HFFc6 (cell line): Measurements from ENCODE around the gene ABHD16A. TPM values are rescaled to one million over a fixed set of nuclear protein-coding genes. Genes with fewer than 3 reads are reported as not detected.

Experiments used
- DNase-seq: peaks from one replicate; pipeline ENCODE4 v3.0.0-alpha.2; 2018
- H3K27ac Mint-ChIP-seq: 2 replicates; pipeline ENCODE4 v1.8.0; 2020; ENCODE audit warnings: mild to moderate bottlenecking, mixed read lengths
- H3K27me3 Mint-ChIP-seq: 2 replicates; pipeline ENCODE4 v1.8.0; 2021; ENCODE audit warnings: mild to moderate bottlenecking, moderate library complexity, mixed read lengths; ENCODE audit not compliant: insufficient read depth
- H3K36me3 Mint-ChIP-seq: 2 replicates; pipeline ENCODE4 v1.8.0; 2021; ENCODE audit warnings: low read depth, mixed read lengths
- H3K4me1 Mint-ChIP-seq: 2 replicates; pipeline ENCODE4 v1.8.0; 2020; ENCODE audit warnings: low read depth, mixed read lengths
- H3K4me3 Mint-ChIP-seq: 2 replicates; pipeline ENCODE4 v1.8.0; 2020; ENCODE audit warnings: mild to moderate bottlenecking, moderate library complexity, mixed read lengths
- H3K9me3 Mint-ChIP-seq: 2 replicates; pipeline ENCODE4 v1.8.0; 2020; ENCODE audit warnings: mild to moderate bottlenecking, mixed read lengths
- microRNA-seq: library from miRNA; unstranded; fragments of <30 nt; microRNA quantifications from one replicate; pipeline ENCODE4, GENCODE V29; 2019
- total RNA-seq, 6 experiments: library from RNA; stranded (reverse); fragmentation: NEBNext Ultra II Directional; extraction: Animal tissue kit (Norgen Biotek cat#: 25700); gene quantifications; 2 replicates in 1 of 6; 3 replicates in 5 of 6; pipeline ENCODE4 v1.2.3, GENCODE V29; 2021
- TF ChIP-seq, protein P1 (sequence below): fragments of 200-600 bp; sonication (generic); IDR thresholded peaks from 2 replicates; pipeline ENCODE4 v1.5.0; 2021; ENCODE audit warnings: antibody characterized with exemption, mild to moderate bottlenecking

ABHD16A gene
- total RNA-seq, 6 experiments from 2014 or later, result 27.4 to 39.6 (median 32.0) TPM

DNA sequence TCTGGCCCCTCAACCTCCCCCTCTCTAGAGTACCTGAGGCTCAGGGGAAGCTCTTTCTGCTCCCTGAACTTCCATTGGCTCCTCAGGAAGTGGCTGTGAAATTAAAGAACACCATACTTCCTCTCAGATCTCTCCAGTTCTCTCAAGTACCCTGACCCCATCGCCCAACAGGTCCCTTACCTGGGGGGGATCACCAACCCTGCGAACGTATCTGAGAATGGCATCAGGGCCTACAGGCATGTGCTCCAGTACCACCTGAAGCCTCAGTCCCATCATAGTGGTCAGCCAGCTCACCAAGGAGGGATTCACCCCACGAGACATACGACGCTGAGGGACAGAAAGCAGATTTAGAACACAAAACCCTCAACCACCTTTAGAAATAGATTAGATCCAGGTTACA is 62.5 kb downstream of the ABHD16A start:
- Mint-ChIP-seq H3K27me3 (peaks cover 7% of the 10 kb centered on the region), H3K9me3 (no peaks in the 10 kb centered on the region), H3K4me3 (no peak overlapping the region), H3K27ac (peak overlapping the region; percentile 91), H3K36me3 (peaks cover 43% of the 10 kb centered on the region), H3K4me1 (peaks cover 44% of the 10 kb centered on the region)
- TF ChIP-seq, protein P1, sequence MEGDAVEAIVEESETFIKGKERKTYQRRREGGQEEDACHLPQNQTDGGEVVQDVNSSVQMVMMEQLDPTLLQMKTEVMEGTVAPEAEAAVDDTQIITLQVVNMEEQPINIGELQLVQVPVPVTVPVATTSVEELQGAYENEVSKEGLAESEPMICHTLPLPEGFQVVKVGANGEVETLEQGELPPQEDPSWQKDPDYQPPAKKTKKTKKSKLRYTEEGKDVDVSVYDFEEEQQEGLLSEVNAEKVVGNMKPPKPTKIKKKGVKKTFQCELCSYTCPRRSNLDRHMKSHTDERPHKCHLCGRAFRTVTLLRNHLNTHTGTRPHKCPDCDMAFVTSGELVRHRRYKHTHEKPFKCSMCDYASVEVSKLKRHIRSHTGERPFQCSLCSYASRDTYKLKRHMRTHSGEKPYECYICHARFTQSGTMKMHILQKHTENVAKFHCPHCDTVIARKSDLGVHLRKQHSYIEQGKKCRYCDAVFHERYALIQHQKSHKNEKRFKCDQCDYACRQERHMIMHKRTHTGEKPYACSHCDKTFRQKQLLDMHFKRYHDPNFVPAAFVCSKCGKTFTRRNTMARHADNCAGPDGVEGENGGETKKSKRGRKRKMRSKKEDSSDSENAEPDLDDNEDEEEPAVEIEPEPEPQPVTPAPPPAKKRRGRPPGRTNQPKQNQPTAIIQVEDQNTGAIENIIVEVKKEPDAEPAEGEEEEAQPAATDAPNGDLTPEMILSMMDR, result no peak
- DNase-seq, result no peak

DNA sequence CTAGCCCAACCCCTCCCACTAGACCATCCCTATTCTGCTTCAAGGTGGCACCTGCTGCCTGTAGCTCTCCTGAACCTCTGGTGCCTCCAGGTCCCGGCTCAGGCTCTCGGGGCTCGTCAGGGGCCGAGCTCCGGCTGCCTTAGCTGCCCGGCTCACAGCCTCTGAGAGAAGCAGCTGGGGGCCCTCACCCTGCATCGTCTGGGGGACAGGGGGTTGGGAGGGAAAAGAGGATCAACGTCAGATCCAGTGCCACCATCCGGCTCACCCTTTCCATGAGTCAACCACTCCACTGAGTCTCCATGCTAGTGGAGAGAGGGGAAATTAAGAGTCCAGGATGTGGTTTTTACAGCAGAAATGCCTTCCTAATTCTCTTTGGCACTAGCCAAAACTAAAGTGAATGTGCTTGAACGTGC is 63.7 kb downstream of the ABHD16A start:
- Mint-ChIP-seq H3K27ac (peak overlapping the region; percentile 91), H3K36me3 (peaks cover 48% of the 10 kb centered on the region), H3K4me3 (peak overlapping the region; percentile 37), H3K4me1 (peaks cover 50% of the 10 kb centered on the region), H3K9me3 (no peaks in the 10 kb centered on the region), H3K27me3 (peaks cover 7% of the 10 kb centered on the region)
- TF ChIP-seq, protein P1, result no peak
- DNase-seq, result peak; percentile 65

DNA sequence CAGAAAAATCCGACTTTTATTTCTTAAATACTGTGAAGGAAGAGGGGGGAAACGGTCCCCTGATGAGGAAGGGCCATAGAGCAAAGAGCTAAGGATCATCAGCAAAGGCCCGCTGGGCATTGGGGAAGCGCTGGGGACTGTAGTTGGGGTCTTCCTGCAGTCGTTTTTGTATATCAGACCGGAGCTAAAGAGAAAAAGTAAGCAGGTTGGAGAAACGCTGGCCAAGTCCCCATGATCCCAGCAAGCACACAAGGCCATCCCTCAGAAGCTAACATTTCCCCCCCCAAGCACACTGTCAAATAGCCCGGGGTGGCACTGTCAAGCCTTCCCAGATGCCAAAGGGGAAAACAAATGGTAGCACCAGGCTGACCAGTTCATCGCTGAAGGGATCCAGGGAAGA is 64.1 kb downstream of the ABHD16A start:
- Mint-ChIP-seq H3K36me3 (peaks cover 50% of the 10 kb centered on the region), H3K27me3 (peaks cover 7% of the 10 kb centered on the region), H3K9me3 (no peaks in the 10 kb centered on the region), H3K27ac (peak overlapping the region; percentile 91), H3K4me3 (no peak overlapping the region; the same call in 1 of the 2 replicates), H3K4me1 (peaks cover 54% of the 10 kb centered on the region)
- TF ChIP-seq, protein P1, result no peak
- DNase-seq, result no peak

Small RNA genes lying within 50 kb of the gene (microRNA-seq; reads per million reads assigned to microRNA genes)
- gene MIR4646, result not detected

Other genes starting within 250 kb of the ABHD16A start
- gene MICB, start 205.2 kb downstream of the ABHD16A start, total RNA-seq, result 10 to 100 TPM; 16.0 to 26.0 (median 22.6) TPM
- not detected for gene MCCD1, start 174.4 kb downstream of the ABHD16A start, total RNA-seq
- 100 to 1,000 TPM; 312 to 380 (median 358) TPM for gene DDX39B, start 161.3 kb downstream of the ABHD16A start, total RNA-seq
- gene ATP6V1G2, start 156.7 kb downstream of the ABHD16A start, total RNA-seq, result 1 to 10 TPM; 2.9 to 4.1 (median 3.2) TPM
- gene NFKBIL1, start 155.7 kb downstream of the ABHD16A start, total RNA-seq, result 10 to 100 TPM; 11.8 to 15.9 (median 13.6) TPM
- not detected for gene LTA, start 131.0 kb downstream of the ABHD16A start, total RNA-seq
- under 1 TPM; 0.12 to 0.41 (median 0.23) TPM for gene TNF, start 127.8 kb downstream of the ABHD16A start, total RNA-seq
- gene LTB, start 120.9 kb downstream of the ABHD16A start, total RNA-seq, result under 1 TPM in 1 of 6 experiments, not detected in 5; 0.38 TPM
- gene LST1, start 117.0 kb downstream of the ABHD16A start, total RNA-seq, result not detected
- gene NCR3, start 110.3 kb downstream of the ABHD16A start, total RNA-seq, result not detected
- gene AIF1, start 88.1 kb downstream of the ABHD16A start, total RNA-seq, result not detected
- 100 to 1,000 TPM; 216 to 259 (median 231) TPM for gene PRRC2A, start 82.6 kb downstream of the ABHD16A start, total RNA-seq
- 100 to 1,000 TPM; 247 to 273 (median 262) TPM for gene BAG6, start 50.7 kb downstream of the ABHD16A start, total RNA-seq
- 1 to 10 TPM; 2.4 to 4.3 (median 2.8) TPM for gene APOM, start 47.4 kb downstream of the ABHD16A start, total RNA-seq
- gene C6orf47, start 42.5 kb downstream of the ABHD16A start, total RNA-seq, result 10 to 100 TPM; 13.4 to 16.2 (median 14.9) TPM
- 10 to 100 TPM; 11.6 to 14.9 (median 13.0) TPM for gene GPANK1, start 38.3 kb downstream of the ABHD16A start, total RNA-seq
- gene CSNK2B, start 37.2 kb downstream of the ABHD16A start, total RNA-seq, result 100 to 1,000 TPM; 200 to 255 (median 225) TPM
- gene LY6G5B, start 33.3 kb downstream of the ABHD16A start, total RNA-seq, result 1 to 10 TPM; 4.6 to 6.0 (median 5.3) TPM
- gene LY6G5C, start 22.3 kb downstream of the ABHD16A start, total RNA-seq, result 1 to 10 TPM; 2.2 to 2.9 (median 2.8) TPM
- gene LY6G6F, start 3.5 kb upstream of the ABHD16A start, total RNA-seq, result not detected
- gene LY6G6D, start 12.0 kb upstream of the ABHD16A start, total RNA-seq, result not detected
- not detected for gene LY6G6C, start 18.4 kb upstream of the ABHD16A start, total RNA-seq
- not detected for gene MPIG6B, start 20.0 kb upstream of the ABHD16A start, total RNA-seq
- 10 to 100 TPM; 44.0 to 47.8 (median 46.0) TPM for gene DDAH2, start 26.0 kb upstream of the ABHD16A start, total RNA-seq
- gene CLIC1, start 33.2 kb upstream of the ABHD16A start, total RNA-seq, result 100 to 1,000 TPM; 638 to 833 (median 745) TPM
- 10 to 100 TPM in 4 of 6 experiments, 1 to 10 TPM in 2; 7.4 to 14.8 (median 12.6) TPM for gene MSH5, start 36.7 kb upstream of the ABHD16A start, total RNA-seq
- gene SAPCD1, start 59.3 kb upstream of the ABHD16A start, total RNA-seq, result 1 to 10 TPM in 5 of 6 experiments, under 1 TPM in 1; 0.91 to 2.4 (median 1.3) TPM
- under 1 TPM; 0.24 to 0.83 (median 0.64) TPM for gene VWA7, start 74.0 kb upstream of the ABHD16A start, total RNA-seq
- 100 to 1,000 TPM; 117 to 144 (median 127) TPM for gene VARS1, start 92.4 kb upstream of the ABHD16A start, total RNA-seq
- 10 to 100 TPM; 31.8 to 48.5 (median 43.4) TPM for gene LSM2, start 103.6 kb upstream of the ABHD16A start, total RNA-seq
- gene HSPA1L, start 112.0 kb upstream of the ABHD16A start, total RNA-seq, result 1 to 10 TPM; 1.2 to 1.9 (median 1.6) TPM
- gene HSPA1A, start 112.2 kb upstream of the ABHD16A start, total RNA-seq, result 100 to 1,000 TPM in 1 of 6 experiments, 10 to 100 TPM in 5; 78.5 to 102 (median 84.7) TPM
- 100 to 1,000 TPM in 2 of 6 experiments, 10 to 100 TPM in 4; 95.5 to 116 (median 98.9) TPM for gene HSPA1B, start 124.4 kb upstream of the ABHD16A start, total RNA-seq
- 10 to 100 TPM; 35.8 to 48.6 (median 40.9) TPM for gene NEU1, start 159.5 kb upstream of the ABHD16A start, total RNA-seq
- gene SLC44A4, start 175.7 kb upstream of the ABHD16A start, total RNA-seq, result under 1 TPM in 1 of 6 experiments, not detected in 5; 0.10 TPM
- 10 to 100 TPM; 43.4 to 47.4 (median 45.9) TPM for gene EHMT2, start 194.4 kb upstream of the ABHD16A start, total RNA-seq
- 1 to 10 TPM; 7.3 to 9.0 (median 8.3) TPM for gene ZBTB12, start 198.8 kb upstream of the ABHD16A start, total RNA-seq
- under 1 TPM in 4 of 6 experiments, not detected in 2; 0.24 to 0.43 (median 0.43) TPM for gene C2, start 224.4 kb upstream of the ABHD16A start, total RNA-seq
- 1 to 10 TPM in 2 of 6 experiments, under 1 TPM in 3, not detected in 1; 0.33 to 1.3 (median 0.81) TPM for gene CFB, start 242.8 kb upstream of the ABHD16A start, total RNA-seq